Activated T-cell treated with anti-CD3 and anti-CD28 coated beads, Interleukin-2, amount 50 U/mL, for 24 hours (primary cell): ENCODE results near the gene OPN5.

Experiments used
- DNase-seq: peaks from one replicate; pipeline ENCODE4 v3.0.0-alpha.2; 2020
- H3K27ac Mint-ChIP-seq: 2 replicates; pipeline ENCODE4 v1.8.0; 2020; ENCODE audit warnings: mild to moderate bottlenecking, mixed read lengths
- H3K27me3 Mint-ChIP-seq: 2 replicates; pipeline ENCODE4 v1.8.0; 2020; ENCODE audit warnings: mixed read lengths
- H3K36me3 Mint-ChIP-seq: 2 replicates; pipeline ENCODE4 v1.8.0; 2020; ENCODE audit warnings: low read depth, mixed read lengths
- H3K4me1 Mint-ChIP-seq: 2 replicates; pipeline ENCODE4 v1.8.0; 2020; ENCODE audit warnings: low read depth, mixed read lengths
- H3K4me3 Mint-ChIP-seq: 2 replicates; pipeline ENCODE4 v1.8.0; 2020; ENCODE audit warnings: mild to moderate bottlenecking, moderate library complexity, mixed read lengths
- H3K9me3 Mint-ChIP-seq: 2 replicates; pipeline ENCODE4 v1.8.0; 2020; ENCODE audit warnings: mixed read lengths

The OPN5 gene

DNA sequence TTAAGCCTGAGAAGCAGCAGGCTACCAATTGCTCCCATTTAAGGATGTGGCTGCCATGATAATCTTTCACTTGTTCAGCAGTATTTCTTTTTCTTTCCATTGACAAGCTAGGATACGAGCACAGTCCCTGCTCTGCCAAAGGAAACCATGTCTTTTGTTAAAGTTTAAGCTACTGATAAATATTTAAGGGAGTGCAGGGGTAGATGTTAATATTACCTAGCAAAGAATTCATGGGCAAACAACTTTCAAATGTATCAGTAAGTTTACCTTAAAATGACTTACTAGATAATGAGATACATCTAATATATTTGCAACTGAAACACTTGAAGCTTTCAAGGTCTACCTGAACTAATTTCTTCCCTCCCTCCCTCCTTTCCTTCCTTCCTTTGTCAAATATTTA lies 77.3 kb downstream of the OPN5 start:
- no peak for DNase-seq
- H3K4me3 Mint-ChIP-seq, result no peak overlapping the region
- no peaks in the 10 kb centered on the region for H3K4me1 Mint-ChIP-seq
- no peaks in the 10 kb centered on the region for H3K36me3 Mint-ChIP-seq
- no peaks in the 10 kb centered on the region for H3K9me3 Mint-ChIP-seq
- no peak overlapping the region for H3K27ac Mint-ChIP-seq
- peaks cover 5% of the 10 kb centered on the region for H3K27me3 Mint-ChIP-seq

DNA sequence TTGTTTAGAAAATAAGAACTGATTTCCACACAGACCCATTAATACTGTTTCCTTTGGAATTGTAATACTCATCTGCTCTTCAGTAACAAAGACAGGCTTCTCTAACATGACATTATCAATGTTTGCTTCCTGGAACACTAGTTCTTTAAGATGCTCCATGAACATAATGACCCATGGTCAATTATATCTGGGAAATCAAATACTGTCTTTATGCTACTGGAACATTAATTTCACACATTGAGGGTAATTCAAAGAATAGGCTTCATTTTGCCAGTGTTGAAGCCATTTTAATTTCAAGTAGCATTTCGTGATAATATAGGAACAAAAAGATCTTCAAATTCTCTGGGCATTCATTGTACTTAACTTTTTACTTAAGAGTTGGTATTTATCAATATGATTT lies 80.9 kb downstream of the OPN5 start:
- DNase-seq, result no peak
- no peak overlapping the region for H3K4me3 Mint-ChIP-seq
- no peaks in the 10 kb centered on the region for H3K9me3 Mint-ChIP-seq
- H3K27me3 Mint-ChIP-seq, result peaks cover 3% of the 10 kb centered on the region
- H3K36me3 Mint-ChIP-seq, result no peaks in the 10 kb centered on the region
- H3K4me1 Mint-ChIP-seq, result no peaks in the 10 kb centered on the region
- no peak overlapping the region for H3K27ac Mint-ChIP-seq

DNA sequence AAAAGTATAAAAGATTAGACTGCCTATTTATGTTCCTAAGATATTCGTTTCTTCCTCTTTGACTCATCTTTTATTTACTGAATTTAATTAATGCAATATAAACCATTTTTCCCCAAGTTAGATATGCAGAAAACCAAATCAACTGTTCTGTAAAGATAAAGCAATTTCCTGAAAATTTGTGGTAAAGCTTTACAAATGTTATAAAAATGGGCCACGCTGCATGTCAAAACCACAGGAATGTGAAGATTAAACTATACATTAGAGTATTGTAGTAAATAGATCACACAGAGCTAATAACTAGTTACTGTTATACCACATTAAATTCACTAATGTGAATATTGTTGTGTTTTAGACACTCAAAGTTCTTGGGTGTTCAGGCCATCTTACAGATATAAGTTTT lies 83.4 kb downstream of the OPN5 start:
- no peaks in the 10 kb centered on the region for H3K9me3 Mint-ChIP-seq
- no peak for DNase-seq
- H3K27ac Mint-ChIP-seq, result no peak overlapping the region
- H3K36me3 Mint-ChIP-seq, result no peaks in the 10 kb centered on the region
- H3K4me1 Mint-ChIP-seq, result no peaks in the 10 kb centered on the region
- H3K27me3 Mint-ChIP-seq, result peaks cover 3% of the 10 kb centered on the region
- no peak overlapping the region for H3K4me3 Mint-ChIP-seq

DNA sequence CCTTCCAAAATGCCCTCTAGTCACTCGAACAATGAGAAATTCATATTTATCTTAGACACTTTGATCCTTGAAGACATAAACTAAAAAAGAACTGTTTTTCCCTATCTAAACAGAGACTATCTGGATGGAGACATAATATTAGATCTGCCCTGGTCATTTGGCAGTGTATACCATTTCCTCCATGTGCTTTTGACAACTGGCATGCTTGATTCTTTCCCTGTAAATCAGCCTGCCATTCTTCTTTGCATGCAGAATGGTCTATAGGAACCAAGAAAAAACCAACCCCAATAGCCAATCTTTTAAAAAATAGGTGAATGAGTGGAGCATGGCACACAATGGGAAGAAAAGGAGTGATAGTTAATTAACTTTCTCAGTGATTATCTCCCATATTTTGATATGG lies 93.8 kb downstream of the OPN5 start:
- no peak for DNase-seq
- H3K9me3 Mint-ChIP-seq, result no peaks in the 10 kb centered on the region
- H3K27me3 Mint-ChIP-seq, result peaks cover 17% of the 10 kb centered on the region

More for the DNA sequence above, 93.8 kb downstream of the OPN5 start:
- Mint-ChIP-seq H3K27ac (no peak overlapping the region), H3K4me1 (no peaks in the 10 kb centered on the region), H3K36me3 (no peaks in the 10 kb centered on the region), H3K4me3 (no peak overlapping the region)
